Measurements from ENCODE around the gene ADD2. TPM values are rescaled to one million over a fixed set of nuclear protein-coding genes. Genes with fewer than 3 reads are reported as not detected.

ADD2 gene
- total RNA-seq, 2 experiments from 2014 or later: 4.4 to 6.4 TPM

- no peaks in the 10 kb centered on the region for H3K4me1 Mint-ChIP-seq (ENCODE audit: low read depth)
- peaks cover 20% of the 10 kb centered on the region for H3K36me3 Mint-ChIP-seq (ENCODE audit: low read depth)
- DNase-seq: no peak
- H3K36me3 ChIP-seq (ENCODE audit: insufficient read depth, low read length): no peaks in the 10 kb centered on the region
- no peak overlapping the region for H3K4me3 ChIP-seq (ENCODE audit: low read length)
- no peaks in the 10 kb centered on the region for H3K9me3 Mint-ChIP-seq
- intact Hi-C loops (cut with DNase I, micrococcal nuclease): no loop called here
- no peaks in the 10 kb centered on the region for H3K9me3 ChIP-seq (ENCODE audit: control insufficient read depth in 1 of 2, insufficient read depth in 1 of 2, low read length in 2 of 2)
- POLR2A ChIA-PET: interaction anchor here (1.2 kb wide), 1 partner anchor 29 kb away, joined by 3 read pairs; no protein-coding TSS in a partner anchor
- H3K27me3 Mint-ChIP-seq: no peaks in the 10 kb centered on the region
- ATAC-seq (ENCODE audit: poor library complexity): no peak
- no peak for TF ChIP-seq CTCF (IDR thresholded peaks at IDR 0.05)
- no peaks in the 10 kb centered on the region for H3K4me1 ChIP-seq (ENCODE audit: insufficient read depth, low read length)
- no peak overlapping the region for H3K27ac ChIP-seq (ENCODE audit: low read depth in 1 of 2, low read length in 2 of 2)
- no peak overlapping the region for H3K27ac Mint-ChIP-seq
- no peaks in the 10 kb centered on the region for H3K27me3 ChIP-seq (ENCODE audit: control insufficient read depth in 1 of 2, insufficient read depth in 2 of 2, low read length in 2 of 2)
- CTCF ChIA-PET: no interaction called here
- H3K4me3 Mint-ChIP-seq: no peak overlapping the region
These were observed 70.2 kb downstream of the ADD2 start for GRCh38 chr2:70697603-70698383.

GRCh38 chr2:70696142-70696541, 71.9 kb downstream of the ADD2 start:
- no peak for DNase-seq
- Histone ChIP-seq H3K9me3 (ENCODE audit: control insufficient read depth in 1 of 2, insufficient read depth in 1 of 2, low read length in 2 of 2) (no peaks in the 10 kb centered on the region), H3K36me3 (ENCODE audit: insufficient read depth, low read length) (no peaks in the 10 kb centered on the region), H3K4me3 (ENCODE audit: low read length) (no peak overlapping the region), H3K27ac (ENCODE audit: low read depth in 1 of 2, low read length in 2 of 2) (no peak overlapping the region), H3K27me3 (ENCODE audit: control insufficient read depth in 1 of 2, insufficient read depth in 2 of 2, low read length in 2 of 2) (no peaks in the 10 kb centered on the region), H3K4me1 (ENCODE audit: insufficient read depth, low read length) (no peaks in the 10 kb centered on the region)
- Mint-ChIP-seq H3K27me3 (no peaks in the 10 kb centered on the region), H3K9me3 (no peaks in the 10 kb centered on the region), H3K27ac (no peak overlapping the region), H3K4me3 (no peak overlapping the region), H3K36me3 (ENCODE audit: low read depth) (peaks cover 22% of the 10 kb centered on the region), H3K4me1 (ENCODE audit: low read depth) (no peaks in the 10 kb centered on the region)
- ChIA-PET CTCF (no interaction called here), POLR2A (no interaction called here)
- intact Hi-C loops (cut with DNase I, micrococcal nuclease): no loop called here
- no peak for ATAC-seq (ENCODE audit: poor library complexity)
- no peak for TF ChIP-seq CTCF (IDR thresholded peaks at IDR 0.05)

DNA sequence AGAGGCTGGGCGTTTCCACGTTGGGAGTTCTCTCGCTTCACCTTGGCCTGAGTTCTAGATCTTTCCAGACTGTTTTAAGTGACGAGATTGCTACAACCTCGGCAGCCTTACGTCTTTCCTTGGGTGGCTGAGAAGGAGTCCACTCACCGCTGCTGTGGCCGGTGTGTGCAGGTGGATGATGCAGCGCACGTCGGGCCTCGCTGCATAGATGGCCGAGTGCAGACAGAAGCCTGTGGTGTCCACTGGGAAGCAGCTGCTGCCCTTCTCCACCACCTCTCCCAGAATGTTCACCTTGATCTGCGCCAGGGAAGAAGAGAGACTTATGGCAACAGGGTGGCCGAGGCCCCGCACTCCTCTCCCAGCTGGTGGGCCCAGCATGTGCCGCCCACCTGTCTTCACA, 75.7 kb downstream of the ADD2 start:
- H3K9me3 Mint-ChIP-seq: no peaks in the 10 kb centered on the region
- ChIA-PET POLR2A (no interaction called here), CTCF (no interaction called here)
- H3K4me1 Mint-ChIP-seq (ENCODE audit: low read depth): no peaks in the 10 kb centered on the region
- no peak overlapping the region for H3K27ac Mint-ChIP-seq
- Histone ChIP-seq H3K4me1 (ENCODE audit: insufficient read depth, low read length) (no peaks in the 10 kb centered on the region), H3K4me3 (ENCODE audit: low read length) (no peak overlapping the region), H3K9me3 (ENCODE audit: control insufficient read depth in 1 of 2, insufficient read depth in 1 of 2, low read length in 2 of 2) (no peaks in the 10 kb centered on the region), H3K27ac (ENCODE audit: low read depth in 1 of 2, low read length in 2 of 2) (no peak overlapping the region), H3K36me3 (ENCODE audit: insufficient read depth, low read length) (no peaks in the 10 kb centered on the region), H3K27me3 (ENCODE audit: control insufficient read depth in 1 of 2, insufficient read depth in 2 of 2, low read length in 2 of 2) (no peaks in the 10 kb centered on the region)
- intact Hi-C loops (cut with DNase I, micrococcal nuclease): no loop called here
- DNase-seq (no peak), ATAC-seq (ENCODE audit: poor library complexity) (no peak)
- TF ChIP-seq CTCF (IDR thresholded peaks at IDR 0.05): no peak
- H3K36me3 Mint-ChIP-seq (ENCODE audit: low read depth): peaks cover 42% of the 10 kb centered on the region
- H3K4me3 Mint-ChIP-seq: no peak overlapping the region
- no peaks in the 10 kb centered on the region for H3K27me3 Mint-ChIP-seq

Data from CD4-positive, alpha-beta T cell (primary cell).